WERI-Rb-1 (cell line): Measurements from ENCODE around the gene PCGF5.
A peak's percentile ranks its signal among the peaks of the same experiment; 100 is the strongest.

Experiments used
- DNase-seq: peaks from one replicate; pipeline ENCODE4 v3.0.0-alpha.2; 2020
- H3K27ac ChIP-seq: fragments of 250-450 bp; sonication (Bioruptor Pico); 2 replicates; pipeline ENCODE4 v1.5.1; 2020; ENCODE audit warnings: mild to moderate bottlenecking, moderate library complexity
- H3K27me3 ChIP-seq: fragments of 250-450 bp; sonication (Bioruptor Pico); 2 replicates; pipeline ENCODE4 v1.5.1; 2021; ENCODE audit warnings: mild to moderate bottlenecking, low read depth, moderate library complexity; ENCODE audit not compliant: insufficient read depth, severe bottlenecking
- H3K36me3 ChIP-seq: fragments of 250-450 bp; sonication (Bioruptor Pico); 2 replicates; pipeline ENCODE4 v1.5.1; 2020; ENCODE audit warnings: mild to moderate bottlenecking, moderate library complexity
- H3K4me3 ChIP-seq: 2 replicates; pipeline ENCODE4 v1.5.1; 2011; ENCODE audit warnings: low read depth, mild to moderate bottlenecking, control low read depth, low read length
- H3K9me3 ChIP-seq: fragments of 250-450 bp; sonication (Bioruptor Pico); 2 replicates; pipeline ENCODE4 v1.5.1; 2021; ENCODE audit warnings: mild to moderate bottlenecking, moderate library complexity; ENCODE audit not compliant: severe bottlenecking
- TF ChIP-seq, protein P1 (sequence below): IDR thresholded peaks from 2 replicates; pipeline ENCODE4 v1.5.1; 2011; ENCODE audit warnings: low read depth, mild to moderate bottlenecking, control low read depth, inconsistent platforms, low read length

The PCGF5 gene

DNA sequence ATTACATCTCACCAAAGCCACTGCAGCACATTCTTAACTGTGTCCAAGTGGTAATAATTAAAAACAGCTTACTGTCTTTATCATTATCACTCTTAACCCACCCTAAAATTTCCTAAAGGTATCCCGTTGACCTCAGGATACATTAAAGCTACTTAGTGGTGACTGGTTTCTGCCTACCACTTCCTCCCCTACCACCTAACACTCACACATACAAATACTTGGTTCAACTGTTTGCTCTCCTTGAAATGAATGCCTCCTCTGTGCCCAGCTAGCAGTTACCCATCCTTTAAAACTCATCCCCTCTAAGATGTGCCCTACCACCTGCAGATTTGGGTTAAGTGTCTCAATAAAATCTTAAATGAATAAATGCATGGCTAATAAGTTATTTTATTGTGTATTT, 7.1 kb downstream of the PCGF5 start:
- Histone ChIP-seq H3K36me3 (peaks cover 13% of the 10 kb centered on the region), H3K27ac (no peak overlapping the region)
- TF ChIP-seq, protein P1, sequence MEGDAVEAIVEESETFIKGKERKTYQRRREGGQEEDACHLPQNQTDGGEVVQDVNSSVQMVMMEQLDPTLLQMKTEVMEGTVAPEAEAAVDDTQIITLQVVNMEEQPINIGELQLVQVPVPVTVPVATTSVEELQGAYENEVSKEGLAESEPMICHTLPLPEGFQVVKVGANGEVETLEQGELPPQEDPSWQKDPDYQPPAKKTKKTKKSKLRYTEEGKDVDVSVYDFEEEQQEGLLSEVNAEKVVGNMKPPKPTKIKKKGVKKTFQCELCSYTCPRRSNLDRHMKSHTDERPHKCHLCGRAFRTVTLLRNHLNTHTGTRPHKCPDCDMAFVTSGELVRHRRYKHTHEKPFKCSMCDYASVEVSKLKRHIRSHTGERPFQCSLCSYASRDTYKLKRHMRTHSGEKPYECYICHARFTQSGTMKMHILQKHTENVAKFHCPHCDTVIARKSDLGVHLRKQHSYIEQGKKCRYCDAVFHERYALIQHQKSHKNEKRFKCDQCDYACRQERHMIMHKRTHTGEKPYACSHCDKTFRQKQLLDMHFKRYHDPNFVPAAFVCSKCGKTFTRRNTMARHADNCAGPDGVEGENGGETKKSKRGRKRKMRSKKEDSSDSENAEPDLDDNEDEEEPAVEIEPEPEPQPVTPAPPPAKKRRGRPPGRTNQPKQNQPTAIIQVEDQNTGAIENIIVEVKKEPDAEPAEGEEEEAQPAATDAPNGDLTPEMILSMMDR, result no peak

DNA sequence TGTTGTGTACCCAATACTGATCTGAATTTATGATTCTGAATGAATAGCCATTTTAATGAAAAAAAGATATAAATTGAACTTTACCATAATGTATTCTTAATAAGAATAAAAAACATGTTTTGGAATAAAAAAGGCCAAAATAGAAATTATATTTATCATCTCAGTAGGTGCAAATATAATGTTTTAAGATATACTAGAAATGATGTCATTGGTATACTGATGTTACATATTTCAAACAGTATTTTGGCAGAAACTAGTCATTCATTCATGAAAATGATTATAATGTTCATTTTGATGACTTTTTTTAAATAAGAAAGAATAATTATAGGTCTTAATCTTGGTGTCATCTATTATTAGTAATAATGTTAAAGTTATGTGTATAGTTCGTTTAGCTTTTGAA, 9.2 kb downstream of the PCGF5 start:
- Histone ChIP-seq H3K27ac (no peak overlapping the region), H3K9me3 (no peaks in the 10 kb centered on the region), H3K27me3 (no peaks in the 10 kb centered on the region), H3K4me3 (no peak overlapping the region), H3K36me3 (peaks cover 5% of the 10 kb centered on the region)
- TF ChIP-seq, protein P1, result no peak
- no peak for DNase-seq

More for the DNA sequence above, 7.1 kb downstream of the PCGF5 start:
- DNase-seq, result no peak
- Histone ChIP-seq H3K27me3 (no peaks in the 10 kb centered on the region), H3K9me3 (no peaks in the 10 kb centered on the region), H3K4me3 (no peak overlapping the region)

DNA sequence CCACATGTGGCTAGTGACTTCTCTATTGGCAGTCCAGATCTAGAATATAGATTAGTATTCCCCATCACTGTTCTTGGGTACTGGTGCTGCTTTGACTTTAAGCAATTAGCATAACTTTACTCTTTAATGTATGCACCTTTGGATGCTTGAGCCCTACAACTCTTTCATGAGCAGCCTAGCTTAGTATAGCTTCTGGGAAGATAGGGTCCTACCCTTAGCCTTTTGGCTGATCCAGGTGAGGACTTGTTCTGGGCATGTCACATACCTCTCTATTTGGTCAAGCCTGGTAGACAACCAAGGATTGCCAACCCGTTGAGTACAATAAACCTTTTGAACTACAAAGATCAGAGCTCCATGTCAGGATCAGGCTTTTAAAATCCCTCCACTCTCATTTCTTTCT, 17.7 kb downstream of the PCGF5 start:
- DNase-seq, result no peak
- no peaks in the 10 kb centered on the region for H3K36me3 ChIP-seq
- H3K4me3 ChIP-seq, result no peak overlapping the region
- H3K27ac ChIP-seq, result no peak overlapping the region
- no peaks in the 10 kb centered on the region for H3K27me3 ChIP-seq
- TF ChIP-seq, protein P1, result no peak
- H3K9me3 ChIP-seq, result no peaks in the 10 kb centered on the region

DNA sequence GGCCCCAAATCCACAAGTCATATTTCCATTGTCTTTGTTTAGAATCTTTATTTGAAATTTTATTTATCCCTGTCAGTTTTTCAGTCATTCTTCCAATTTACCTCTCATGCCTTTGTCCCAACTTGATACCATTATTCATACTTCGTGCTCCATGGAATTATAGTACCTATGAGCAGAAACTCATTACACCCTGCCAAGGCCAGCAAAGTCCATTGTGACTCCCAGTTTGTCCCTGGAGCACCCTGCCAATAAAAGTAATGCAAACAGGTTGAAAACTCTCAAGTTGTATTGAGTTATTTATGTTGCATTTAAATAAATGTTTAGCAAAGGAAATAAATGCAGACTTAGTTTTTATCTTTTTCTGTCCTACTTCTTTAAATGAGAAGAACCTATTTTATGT, 19.3 kb downstream of the PCGF5 start:
- DNase-seq, result no peak
- Histone ChIP-seq H3K36me3 (no peaks in the 10 kb centered on the region), H3K4me3 (no peak overlapping the region), H3K27me3 (no peaks in the 10 kb centered on the region), H3K9me3 (no peaks in the 10 kb centered on the region), H3K27ac (no peak overlapping the region)
- TF ChIP-seq, protein P1, result no peak

DNA sequence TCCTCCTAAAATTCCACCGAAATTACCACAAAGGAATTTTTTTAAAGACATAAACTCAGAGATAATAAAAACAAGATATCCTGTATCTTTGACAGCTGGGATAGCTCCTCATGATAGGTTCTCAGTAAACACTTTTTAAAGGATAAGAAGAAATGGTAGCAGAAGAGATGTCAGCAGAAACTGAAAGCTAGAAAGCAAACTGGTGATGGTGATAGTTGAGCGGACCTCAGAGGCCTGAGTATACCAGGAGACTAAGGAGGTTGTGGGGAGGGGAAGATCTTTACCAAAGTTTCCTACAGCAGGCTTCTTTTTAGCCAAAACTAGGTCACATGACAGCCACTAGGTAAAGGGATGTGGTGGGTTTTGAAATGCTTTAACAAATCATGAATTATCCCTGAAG, 22.5 kb downstream of the PCGF5 start:
- no peaks in the 10 kb centered on the region for H3K36me3 ChIP-seq
- H3K9me3 ChIP-seq, result no peaks in the 10 kb centered on the region
- TF ChIP-seq, protein P1, result no peak
- DNase-seq, result no peak
- H3K4me3 ChIP-seq, result no peak overlapping the region
- H3K27ac ChIP-seq, result no peak overlapping the region
- no peaks in the 10 kb centered on the region for H3K27me3 ChIP-seq

DNA sequence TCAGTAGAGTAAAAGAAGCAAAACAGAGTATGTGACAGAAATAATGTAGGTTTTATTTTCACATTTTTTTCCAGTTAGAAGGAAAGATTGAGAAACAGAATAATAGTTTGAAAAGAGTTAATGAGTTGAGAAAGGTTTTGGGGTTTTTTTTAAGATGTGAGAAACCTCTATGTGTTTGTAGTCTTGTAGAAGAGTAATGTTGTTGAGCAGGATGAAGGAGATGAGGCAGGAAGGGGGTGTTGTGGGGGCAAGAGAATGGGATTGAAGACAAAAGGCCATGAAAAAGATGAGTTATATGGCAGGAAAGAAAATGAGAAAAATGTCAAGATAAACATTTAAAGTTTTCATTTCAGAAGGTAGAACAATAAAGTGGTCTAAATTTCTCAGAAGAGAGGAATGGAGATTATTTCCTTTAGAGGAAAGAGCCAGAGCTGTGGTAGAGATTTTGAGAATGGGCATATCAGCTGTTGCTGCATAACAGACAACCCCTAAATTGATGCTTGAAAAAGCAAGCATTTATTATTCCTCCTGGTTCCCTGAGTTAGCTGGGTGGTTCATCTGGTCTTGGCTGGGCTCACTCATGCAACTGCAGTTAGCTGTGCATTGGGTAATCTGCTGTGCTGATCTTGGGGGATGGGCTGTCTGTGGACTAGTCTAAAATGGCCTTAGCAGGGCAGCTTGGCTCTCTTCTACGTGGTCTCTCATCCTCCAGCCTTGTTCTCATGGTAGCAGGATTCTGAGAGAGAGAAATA, 27.1 kb downstream of the PCGF5 start:
- Histone ChIP-seq H3K36me3 (peaks cover 2% of the 10 kb centered on the region; the same call in 1 of the 2 replicates), H3K27ac (no peak overlapping the region), H3K9me3 (no peaks in the 10 kb centered on the region), H3K4me3 (no peak overlapping the region), H3K27me3 (no peaks in the 10 kb centered on the region)
- peak; percentile 9 for DNase-seq
- TF ChIP-seq, protein P1, result no peak
